ENCODE results near the gene TMEM132E. TPM values are rescaled to one million over a fixed set of nuclear protein-coding genes. Genes with fewer than 3 reads are reported as not detected.

Gene TMEM132E
- total and polyA plus RNA-seq, 9 donors: 0.07 to 0.80 (median 0.22) TPM

DNA sequence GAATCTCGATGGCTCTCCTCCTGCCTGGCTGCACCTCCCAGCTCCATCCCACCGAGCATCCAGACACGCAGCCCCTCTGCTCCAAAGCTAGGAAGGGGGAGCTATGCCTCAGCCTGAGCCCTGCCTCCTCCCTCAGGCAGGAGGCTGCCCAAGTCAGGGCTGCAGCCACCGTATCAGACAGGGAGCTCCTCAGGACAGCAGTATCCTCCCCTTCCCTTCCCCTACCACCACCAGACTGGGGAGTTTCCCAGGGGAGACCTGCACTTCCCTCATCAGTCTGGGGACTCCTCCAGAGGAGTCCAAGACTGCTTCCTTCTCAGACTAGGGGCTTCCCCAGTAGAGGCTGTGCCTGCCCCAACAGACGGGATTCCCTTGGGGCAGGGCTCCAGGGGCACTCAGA is 17.5 kb downstream of the TMEM132E start:
- peaks cover 11% of the 10 kb centered on the region for H3K27me3 ChIP-seq (ENCODE audit: control insufficient read depth, insufficient read depth, low read length)
- H3K9me3 ChIP-seq (replicated peaks; ENCODE audit: control insufficient read depth, low read depth, low read length): no peaks in the 10 kb centered on the region
- no peak overlapping the region for H3K4me3 ChIP-seq (ENCODE audit: low read length)
- DNase-seq: no peak
- H3K27ac ChIP-seq (ENCODE audit: low read length): no peak overlapping the region
- 7% methylated on average over 4 of the region's 5 CpGs for WGBS (ENCODE audit: insufficient coverage)
- no peaks in the 10 kb centered on the region for H3K36me3 ChIP-seq (ENCODE audit: control insufficient read depth, insufficient read depth, low read length)
- peaks cover 4% of the 10 kb centered on the region for H3K4me1 ChIP-seq (ENCODE audit: control insufficient read depth, insufficient read depth, low read length)

DNA sequence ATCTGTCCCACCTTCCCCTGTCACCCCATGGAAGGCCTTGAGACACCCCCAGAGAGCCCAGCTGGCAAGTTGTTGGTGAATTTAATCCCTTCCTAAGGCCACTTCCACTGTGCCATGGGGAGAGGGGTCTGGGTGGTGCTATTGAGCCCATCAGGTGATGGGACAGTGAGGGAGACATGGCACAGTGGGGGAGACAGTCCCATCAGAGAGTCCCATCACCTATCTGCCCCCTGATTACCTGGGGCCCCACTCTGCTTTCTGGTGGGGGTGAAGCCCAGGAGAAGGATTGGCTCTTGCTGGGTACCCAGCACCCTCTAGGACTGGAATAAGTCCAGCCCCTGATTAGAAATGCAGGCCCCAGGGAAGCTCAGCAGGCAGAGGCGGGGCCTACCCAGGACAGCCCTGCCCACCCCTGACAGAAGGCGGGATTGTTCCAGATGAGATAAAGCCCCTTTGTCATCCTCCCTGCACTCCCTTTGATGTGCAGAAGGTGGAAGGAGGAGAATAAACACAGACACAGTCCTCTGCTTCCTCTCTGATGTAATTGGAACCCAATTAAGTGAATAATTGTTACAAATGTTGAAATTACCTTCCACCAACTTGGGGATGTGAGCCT is 18.9 kb downstream of the TMEM132E start:
- no peaks in the 10 kb centered on the region for H3K4me1 ChIP-seq (ENCODE audit: control insufficient read depth, insufficient read depth, low read length)
- H3K4me3 ChIP-seq (ENCODE audit: low read length): no peak overlapping the region
- no peak overlapping the region for H3K27ac ChIP-seq (ENCODE audit: low read length)
- H3K27me3 ChIP-seq (ENCODE audit: control insufficient read depth, insufficient read depth, low read length): peaks cover 11% of the 10 kb centered on the region
- no peak for DNase-seq
- H3K9me3 ChIP-seq (replicated peaks; ENCODE audit: control insufficient read depth, low read depth, low read length): no peaks in the 10 kb centered on the region
- WGBS (ENCODE audit: insufficient coverage): no CpG with 5 or more reads among the region's 2 CpGs
- no peaks in the 10 kb centered on the region for H3K36me3 ChIP-seq (ENCODE audit: control insufficient read depth, insufficient read depth, low read length)

DNA sequence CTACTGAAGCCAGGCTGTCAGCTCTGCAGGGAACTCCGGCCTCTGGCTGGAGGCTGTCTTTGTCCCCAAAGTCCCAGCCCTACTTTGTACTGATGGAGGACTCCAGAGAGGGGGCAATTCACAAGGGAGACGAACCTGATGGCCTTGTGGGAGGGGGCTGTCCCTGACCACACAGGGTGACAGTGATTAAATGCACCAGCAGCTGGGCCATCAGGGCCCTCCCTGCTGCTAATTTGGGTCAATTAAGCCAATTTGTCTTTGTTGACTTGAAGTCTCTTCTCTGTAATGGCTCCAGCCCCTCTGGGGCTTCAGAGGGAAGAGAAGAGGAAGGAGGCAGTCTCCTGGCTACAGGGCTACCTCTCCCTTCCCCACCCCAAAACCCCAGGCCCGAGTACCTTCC is 22.0 kb downstream of the TMEM132E start:
- H3K4me1 ChIP-seq (ENCODE audit: control insufficient read depth, insufficient read depth, low read length): no peaks in the 10 kb centered on the region
- H3K27ac ChIP-seq (ENCODE audit: low read length): no peak overlapping the region
- no peaks in the 10 kb centered on the region for H3K36me3 ChIP-seq (ENCODE audit: control insufficient read depth, insufficient read depth, low read length)
- H3K9me3 ChIP-seq (replicated peaks; ENCODE audit: control insufficient read depth, low read depth, low read length): no peaks in the 10 kb centered on the region
- H3K27me3 ChIP-seq (ENCODE audit: control insufficient read depth, insufficient read depth, low read length): peaks cover 11% of the 10 kb centered on the region
- DNase-seq: no peak
- 36% methylated on average over 2 of the region's 3 CpGs for WGBS (ENCODE audit: insufficient coverage)
- H3K4me3 ChIP-seq (ENCODE audit: low read length): no peak overlapping the region

DNA sequence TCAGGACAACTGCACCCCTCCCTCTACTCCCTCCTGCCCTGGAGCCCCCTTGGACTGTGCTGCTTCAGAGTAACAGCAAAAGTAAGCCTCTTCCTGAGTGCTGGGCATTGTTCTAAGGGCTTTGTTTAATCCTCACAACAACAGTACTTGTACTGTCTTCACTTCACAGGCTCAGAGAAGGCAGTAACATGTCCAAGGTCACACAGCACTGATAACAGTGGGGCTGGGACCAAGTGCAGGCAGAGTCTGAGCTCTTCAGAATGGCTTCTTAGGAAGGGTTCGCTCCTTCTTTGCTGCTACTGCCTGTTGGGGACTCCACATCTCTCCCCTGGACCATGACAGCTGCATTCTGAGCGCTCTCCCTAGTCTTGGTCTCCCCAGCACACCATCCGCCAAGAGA is 24.6 kb downstream of the TMEM132E start:
- WGBS (ENCODE audit: insufficient coverage): 75% methylated on average over 1 of the region's 3 CpGs
- no peak for DNase-seq
- H3K27me3 ChIP-seq (ENCODE audit: control insufficient read depth, insufficient read depth, low read length): peaks cover 11% of the 10 kb centered on the region

GRCh38 chr17:34606763-34607162 is 27.4 kb downstream of the TMEM132E start:
- WGBS (ENCODE audit: insufficient coverage): 3% methylated on average over 4 of the region's 5 CpGs
- Histone ChIP-seq H3K4me3 (ENCODE audit: low read length) (no peak overlapping the region), H3K4me1 (ENCODE audit: control insufficient read depth, insufficient read depth, low read length) (no peaks in the 10 kb centered on the region), H3K27ac (ENCODE audit: low read length) (no peak overlapping the region), H3K27me3 (ENCODE audit: control insufficient read depth, insufficient read depth, low read length) (peaks cover 22% of the 10 kb centered on the region), H3K36me3 (ENCODE audit: control insufficient read depth, insufficient read depth, low read length) (no peaks in the 10 kb centered on the region), H3K9me3 (replicated peaks; ENCODE audit: control insufficient read depth, low read depth, low read length) (no peaks in the 10 kb centered on the region)
- peak; percentile 68 for DNase-seq

More for the DNA sequence above, 24.6 kb downstream of the TMEM132E start:
- H3K4me3 ChIP-seq (ENCODE audit: low read length): no peak overlapping the region
- no peaks in the 10 kb centered on the region for H3K9me3 ChIP-seq (replicated peaks; ENCODE audit: control insufficient read depth, low read depth, low read length)
- no peaks in the 10 kb centered on the region for H3K36me3 ChIP-seq (ENCODE audit: control insufficient read depth, insufficient read depth, low read length)
- H3K4me1 ChIP-seq (ENCODE audit: control insufficient read depth, insufficient read depth, low read length): no peaks in the 10 kb centered on the region
- no peak overlapping the region for H3K27ac ChIP-seq (ENCODE audit: low read length)

DNA sequence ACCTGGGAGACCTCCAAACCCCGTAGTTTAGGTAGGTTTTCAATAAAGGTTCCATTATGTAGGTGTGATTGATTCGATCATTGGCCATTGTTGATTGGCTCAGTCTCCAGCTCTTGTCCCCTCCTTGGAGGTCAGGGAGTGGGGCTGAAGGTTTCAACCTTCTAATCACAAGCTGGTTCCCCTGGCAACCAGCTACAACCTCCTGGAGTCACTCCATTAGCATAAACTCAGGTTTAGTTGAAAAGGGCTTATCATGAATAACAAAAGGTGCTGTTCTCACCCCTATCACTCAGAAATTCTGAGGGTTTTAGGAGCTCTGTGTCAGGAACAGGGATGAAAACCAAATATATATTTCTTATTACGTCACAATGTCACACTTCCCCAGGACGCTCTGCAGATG is 28.5 kb downstream of the TMEM132E start:
- DNase-seq: no peak
- no CpG with 5 or more reads among the region's 4 CpGs for WGBS (ENCODE audit: insufficient coverage)
- Histone ChIP-seq H3K27ac (ENCODE audit: low read length) (no peak overlapping the region), H3K4me1 (ENCODE audit: control insufficient read depth, insufficient read depth, low read length) (peaks cover 2% of the 10 kb centered on the region), H3K36me3 (ENCODE audit: control insufficient read depth, insufficient read depth, low read length) (no peaks in the 10 kb centered on the region), H3K27me3 (ENCODE audit: control insufficient read depth, insufficient read depth, low read length) (peaks cover 22% of the 10 kb centered on the region), H3K4me3 (ENCODE audit: low read length) (no peak overlapping the region), H3K9me3 (replicated peaks; ENCODE audit: control insufficient read depth, low read depth, low read length) (no peaks in the 10 kb centered on the region)

DNA sequence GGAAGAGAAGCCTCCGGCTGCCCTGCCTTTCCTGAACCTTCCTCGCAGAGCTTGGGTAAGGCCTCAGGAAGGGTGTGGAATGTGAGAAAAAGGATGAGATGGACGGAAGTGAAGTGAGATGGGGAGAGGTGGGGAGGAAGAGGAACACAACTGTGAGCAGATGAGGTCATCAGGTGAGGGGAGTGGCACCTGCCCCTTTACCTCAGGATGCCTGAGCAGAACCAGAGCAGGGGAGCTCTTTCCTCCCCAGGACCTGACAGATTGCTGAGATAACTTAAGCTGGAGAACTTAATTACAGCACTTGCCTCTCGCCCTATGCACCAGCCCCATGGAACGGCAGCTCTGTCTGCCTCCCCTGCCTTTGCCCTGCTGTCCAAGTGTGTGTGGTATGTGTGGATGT is 29.8 kb downstream of the TMEM132E start:
- Histone ChIP-seq H3K4me1 (ENCODE audit: control insufficient read depth, insufficient read depth, low read length) (peaks cover 3% of the 10 kb centered on the region), H3K4me3 (ENCODE audit: low read length) (no peak overlapping the region), H3K9me3 (replicated peaks; ENCODE audit: control insufficient read depth, low read depth, low read length) (no peaks in the 10 kb centered on the region), H3K27me3 (ENCODE audit: control insufficient read depth, insufficient read depth, low read length) (peaks cover 25% of the 10 kb centered on the region), H3K27ac (ENCODE audit: low read length) (no peak overlapping the region), H3K36me3 (ENCODE audit: control insufficient read depth, insufficient read depth, low read length) (no peaks in the 10 kb centered on the region)
- DNase-seq: no peak
- WGBS (ENCODE audit: insufficient coverage): 63% methylated on average over 3 of the region's 5 CpGs

- Histone ChIP-seq H3K9me3 (replicated peaks; ENCODE audit: control insufficient read depth, low read depth, low read length) (no peaks in the 10 kb centered on the region), H3K27ac (ENCODE audit: low read length) (no peak overlapping the region), H3K27me3 (ENCODE audit: control insufficient read depth, insufficient read depth, low read length) (peaks cover 25% of the 10 kb centered on the region), H3K36me3 (ENCODE audit: control insufficient read depth, insufficient read depth, low read length) (no peaks in the 10 kb centered on the region), H3K4me3 (ENCODE audit: low read length) (no peak overlapping the region), H3K4me1 (ENCODE audit: control insufficient read depth, insufficient read depth, low read length) (peaks cover 3% of the 10 kb centered on the region)
- WGBS (ENCODE audit: insufficient coverage): 62% methylated on average over 3 of the region's 5 CpGs
- DNase-seq: no peak
These were observed 30.7 kb downstream of the TMEM132E start for GRCh38 chr17:34610039-34610438.

- 64% methylated on average over 5 of the region's 6 CpGs for WGBS (ENCODE audit: insufficient coverage)
- Histone ChIP-seq H3K4me3 (ENCODE audit: low read length) (no peak overlapping the region), H3K36me3 (ENCODE audit: control insufficient read depth, insufficient read depth, low read length) (no peaks in the 10 kb centered on the region), H3K27me3 (ENCODE audit: control insufficient read depth, insufficient read depth, low read length) (peaks cover 25% of the 10 kb centered on the region), H3K9me3 (replicated peaks; ENCODE audit: control insufficient read depth, low read depth, low read length) (no peaks in the 10 kb centered on the region), H3K4me1 (ENCODE audit: control insufficient read depth, insufficient read depth, low read length) (peaks cover 3% of the 10 kb centered on the region), H3K27ac (ENCODE audit: low read length) (no peak overlapping the region)
- DNase-seq: no peak
These were observed 31.1 kb downstream of the TMEM132E start for GRCh38 chr17:34610506-34610905.

DNA sequence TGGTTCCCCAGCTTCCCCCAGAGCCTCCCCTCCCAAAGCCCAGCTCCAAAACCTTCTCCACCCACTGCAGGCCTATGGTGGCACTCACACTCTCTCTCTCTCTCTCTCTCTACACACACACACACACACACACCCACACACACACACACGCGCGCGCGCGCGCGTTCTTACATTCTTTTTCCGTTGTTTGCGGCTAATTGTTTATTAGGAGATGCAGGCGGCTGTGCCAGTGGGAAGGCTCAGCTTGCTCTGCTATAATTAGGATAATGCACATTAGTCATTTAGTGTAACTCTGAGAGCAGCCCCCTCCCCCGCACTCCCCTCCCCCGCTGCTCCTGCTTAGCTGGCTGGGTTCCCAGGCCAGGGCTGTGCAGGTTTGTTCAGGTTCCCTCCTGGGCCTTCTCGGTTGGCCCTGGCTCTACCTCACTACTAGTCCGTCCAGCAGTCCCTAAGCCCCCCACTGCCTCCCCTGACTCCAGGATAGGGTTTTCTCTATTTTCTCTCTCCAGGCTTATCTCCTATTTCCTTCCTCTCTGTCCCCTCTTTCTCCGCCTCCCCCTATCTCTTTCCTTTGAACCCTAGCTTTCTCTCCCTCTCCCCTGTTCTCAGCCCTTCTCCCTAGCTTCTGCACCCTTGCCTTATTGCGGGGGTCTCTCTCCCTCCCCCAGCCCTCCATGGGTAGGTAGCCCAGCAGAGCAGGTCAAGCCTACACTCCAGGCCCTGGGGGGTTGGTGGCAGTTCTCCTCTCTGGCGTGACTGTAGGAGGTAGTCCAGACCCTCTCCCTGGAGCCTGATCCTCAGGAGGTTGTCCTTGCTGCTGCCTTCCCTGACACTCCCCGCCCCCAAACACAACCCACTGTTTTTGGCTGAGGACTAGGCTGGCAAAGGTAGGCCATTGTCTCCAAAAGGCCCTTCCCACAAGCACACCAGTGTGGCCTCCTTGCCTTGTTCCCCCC is 34.0 kb downstream of the TMEM132E start:
- H3K27ac ChIP-seq (ENCODE audit: low read length): no peak overlapping the region
- peaks cover 32% of the 10 kb centered on the region for H3K27me3 ChIP-seq (ENCODE audit: control insufficient read depth, insufficient read depth, low read length)
- H3K4me1 ChIP-seq (ENCODE audit: control insufficient read depth, insufficient read depth, low read length): peaks cover 16% of the 10 kb centered on the region
- DNase-seq: no peak
- 19% methylated on average over 5 of the region's 19 CpGs for WGBS (ENCODE audit: insufficient coverage)
- no peak overlapping the region for H3K4me3 ChIP-seq (ENCODE audit: low read length)
- H3K9me3 ChIP-seq (replicated peaks; ENCODE audit: control insufficient read depth, low read depth, low read length): no peaks in the 10 kb centered on the region
- H3K36me3 ChIP-seq (ENCODE audit: control insufficient read depth, insufficient read depth, low read length): no peaks in the 10 kb centered on the region
